ENCODE measurements around the gene RNGTT. TPM values are rescaled to one million over a fixed set of nuclear protein-coding genes. Genes with fewer than 3 reads are reported as not detected.

The RNGTT gene
- polyA plus RNA-seq, 1 donor (not counting 4 experiments of a cell fraction or from before 2014, with no cell fraction given), result 9.7 TPM

DNA sequence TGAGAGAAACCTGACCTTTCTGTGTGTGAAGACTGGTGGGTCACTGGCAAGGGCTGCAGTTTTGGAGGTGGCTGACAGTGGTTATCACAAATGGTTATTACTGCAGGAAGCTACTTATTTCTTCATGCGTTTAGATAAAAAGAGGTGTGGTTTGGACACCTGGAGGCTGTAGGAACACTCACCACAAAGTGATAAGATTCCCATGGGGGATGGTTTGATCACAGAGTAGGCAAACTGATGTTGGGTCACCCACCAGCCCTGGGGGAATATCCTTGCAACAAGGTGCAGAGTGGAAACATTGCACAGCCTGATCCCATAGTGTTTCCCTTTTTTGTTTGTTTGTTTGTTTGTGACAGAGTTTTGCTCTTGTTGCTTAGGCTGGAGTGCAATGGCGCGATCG, 33.9 kb upstream of the RNGTT start:
- Histone ChIP-seq H3K9me3 (ENCODE audit: control insufficient read depth, low read depth, low read length) (no peaks in the 10 kb centered on the region), H2AFZ (ENCODE audit: control insufficient read depth, low read length) (no peak overlapping the region), H3K36me3 (ENCODE audit: control insufficient read depth in 2 of 2, extremely low read depth in 1 of 2, insufficient read depth in 2 of 2, low read length in 2 of 2) (no peaks in the 10 kb centered on the region), H3K4me1 (ENCODE audit: control insufficient read depth, extremely low read depth, insufficient read depth, low read length) (no peaks in the 10 kb centered on the region), H3K4me3 (ENCODE audit: control insufficient read depth in 2 of 3, extremely low read depth in 1 of 3, insufficient read depth in 2 of 3, low read depth in 1 of 3, low read length in 3 of 3) (no peak overlapping the region), H3K79me2 (ENCODE audit: control insufficient read depth, insufficient read depth, low read length) (no peaks in the 10 kb centered on the region), H4K20me1 (ENCODE audit: control insufficient read depth, extremely low read depth, insufficient read depth, low read length) (no peaks in the 10 kb centered on the region), H3K9ac (ENCODE audit: control insufficient read depth, extremely low read depth, insufficient read depth, low read length) (no peak overlapping the region), H3K27me3 (ENCODE audit: control insufficient read depth, extremely low read depth, insufficient read depth, low read length) (no peaks in the 10 kb centered on the region), H3K4me2 (ENCODE audit: control insufficient read depth, extremely low read depth, insufficient read depth, low read depth, low read length) (no peak overlapping the region), H3K27ac (ENCODE audit: control insufficient read depth, insufficient read depth, low read length) (no peak overlapping the region), H3K9me1 (ENCODE audit: control insufficient read depth, extremely low read depth, insufficient read depth, low read length) (no peaks in the 10 kb centered on the region)
- dilution Hi-C loops (cut with MboI; ENCODE audit: extremely low pct_ligation_motif_present, low sequenced_read_pairs), result no loop called here
- no peak for TF ChIP-seq EZH2 (IDR thresholded peaks at IDR 0.05; ENCODE audit: low read length)
- TF ChIP-seq, protein P1, sequence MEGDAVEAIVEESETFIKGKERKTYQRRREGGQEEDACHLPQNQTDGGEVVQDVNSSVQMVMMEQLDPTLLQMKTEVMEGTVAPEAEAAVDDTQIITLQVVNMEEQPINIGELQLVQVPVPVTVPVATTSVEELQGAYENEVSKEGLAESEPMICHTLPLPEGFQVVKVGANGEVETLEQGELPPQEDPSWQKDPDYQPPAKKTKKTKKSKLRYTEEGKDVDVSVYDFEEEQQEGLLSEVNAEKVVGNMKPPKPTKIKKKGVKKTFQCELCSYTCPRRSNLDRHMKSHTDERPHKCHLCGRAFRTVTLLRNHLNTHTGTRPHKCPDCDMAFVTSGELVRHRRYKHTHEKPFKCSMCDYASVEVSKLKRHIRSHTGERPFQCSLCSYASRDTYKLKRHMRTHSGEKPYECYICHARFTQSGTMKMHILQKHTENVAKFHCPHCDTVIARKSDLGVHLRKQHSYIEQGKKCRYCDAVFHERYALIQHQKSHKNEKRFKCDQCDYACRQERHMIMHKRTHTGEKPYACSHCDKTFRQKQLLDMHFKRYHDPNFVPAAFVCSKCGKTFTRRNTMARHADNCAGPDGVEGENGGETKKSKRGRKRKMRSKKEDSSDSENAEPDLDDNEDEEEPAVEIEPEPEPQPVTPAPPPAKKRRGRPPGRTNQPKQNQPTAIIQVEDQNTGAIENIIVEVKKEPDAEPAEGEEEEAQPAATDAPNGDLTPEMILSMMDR (optimal IDR thresholded peaks at IDR 0.05 in 1 of 3, IDR thresholded peaks at IDR 0.05 in 1 of 3, conservative IDR thresholded peaks at IDR 0.05 in 1 of 3; ENCODE audit: extremely low read depth in 1 of 3, insufficient read depth in 2 of 3, low read length in 3 of 3), result no peak
- no peak for FAIRE-seq
- no peak for DNase-seq (ENCODE audit: low read depth, low spot score)

DNA sequence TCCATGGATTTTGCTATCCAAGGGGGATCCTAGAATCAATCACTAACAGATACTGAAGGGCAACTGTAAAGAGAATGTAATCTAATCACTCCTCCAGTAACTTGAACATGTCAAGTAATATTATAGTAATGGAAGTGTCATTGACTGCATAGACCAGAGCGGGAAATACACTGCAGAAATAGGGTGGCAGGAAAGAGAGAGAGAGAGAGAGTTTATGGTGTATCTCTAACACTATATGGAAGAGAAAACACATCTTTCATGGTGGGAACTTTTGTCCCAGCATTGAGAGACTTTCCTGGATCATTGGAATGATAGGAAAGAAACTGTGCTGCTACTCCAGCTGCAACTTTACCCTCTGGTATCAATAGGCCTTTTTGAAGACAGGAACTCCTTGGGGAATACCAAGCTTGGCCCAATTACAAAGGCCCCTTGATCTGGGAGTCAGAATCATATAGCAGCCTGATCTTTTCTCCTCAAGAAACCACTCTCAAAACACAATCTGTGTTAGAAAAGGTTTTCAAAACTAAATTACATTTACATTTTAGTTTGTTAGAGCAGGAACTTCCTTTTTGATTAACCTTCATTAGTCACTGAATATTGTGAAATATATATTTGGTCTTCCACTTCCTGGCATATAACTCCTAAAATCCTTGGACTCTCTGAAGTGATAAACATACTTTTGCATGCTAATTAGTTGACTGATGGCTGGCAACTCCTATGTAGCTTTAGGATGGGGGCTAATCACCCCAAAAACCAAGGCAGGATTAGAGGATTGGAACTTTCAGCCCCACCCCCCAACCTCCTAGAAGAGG, 29.5 kb upstream of the RNGTT start:
- TF ChIP-seq, protein P1 (optimal IDR thresholded peaks at IDR 0.05 in 1 of 3, IDR thresholded peaks at IDR 0.05 in 1 of 3, conservative IDR thresholded peaks at IDR 0.05 in 1 of 3; ENCODE audit: extremely low read depth in 1 of 3, insufficient read depth in 2 of 3, low read length in 3 of 3), result no peak
- TF ChIP-seq EZH2 (IDR thresholded peaks at IDR 0.05; ENCODE audit: low read length), result no peak
- no peaks in the 10 kb centered on the region for H3K9me1 ChIP-seq (ENCODE audit: control insufficient read depth, extremely low read depth, insufficient read depth, low read length)
- no peaks in the 10 kb centered on the region for H3K79me2 ChIP-seq (ENCODE audit: control insufficient read depth, insufficient read depth, low read length)
- H3K27ac ChIP-seq (ENCODE audit: control insufficient read depth, insufficient read depth, low read length), result no peak overlapping the region
- no peak overlapping the region for H2AFZ ChIP-seq (ENCODE audit: control insufficient read depth, low read length)
- H3K4me1 ChIP-seq (ENCODE audit: control insufficient read depth, extremely low read depth, insufficient read depth, low read length), result peaks cover 2% of the 10 kb centered on the region
- H3K27me3 ChIP-seq (ENCODE audit: control insufficient read depth, extremely low read depth, insufficient read depth, low read length), result no peaks in the 10 kb centered on the region
- no peak for DNase-seq (ENCODE audit: low read depth, low spot score)
- H3K9ac ChIP-seq (ENCODE audit: control insufficient read depth, extremely low read depth, insufficient read depth, low read length), result no peak overlapping the region
- H4K20me1 ChIP-seq (ENCODE audit: control insufficient read depth, extremely low read depth, insufficient read depth, low read length), result no peaks in the 10 kb centered on the region
- no peak for FAIRE-seq
- H3K9me3 ChIP-seq (ENCODE audit: control insufficient read depth, low read depth, low read length), result no peaks in the 10 kb centered on the region
- H3K4me2 ChIP-seq (ENCODE audit: control insufficient read depth, extremely low read depth, insufficient read depth, low read depth, low read length), result no peak overlapping the region
- H3K36me3 ChIP-seq (ENCODE audit: control insufficient read depth in 2 of 2, extremely low read depth in 1 of 2, insufficient read depth in 2 of 2, low read length in 2 of 2), result no peaks in the 10 kb centered on the region
- dilution Hi-C loops (cut with MboI; ENCODE audit: extremely low pct_ligation_motif_present, low sequenced_read_pairs), result no loop called here
- H3K4me3 ChIP-seq (ENCODE audit: control insufficient read depth in 2 of 3, extremely low read depth in 1 of 3, insufficient read depth in 2 of 3, low read depth in 1 of 3, low read length in 3 of 3), result no peak overlapping the region
